Measurements from ENCODE around the gene NEUROG1. TPM values are rescaled to one million over a fixed set of nuclear protein-coding genes. Genes with fewer than 3 reads are reported as not detected.

The NEUROG1 gene
- total and polyA plus RNA-seq, 2 of the 13 experiments (the other 11 are each of a cell fraction or from before 2014, with no cell fraction given) = not detected

DNA sequence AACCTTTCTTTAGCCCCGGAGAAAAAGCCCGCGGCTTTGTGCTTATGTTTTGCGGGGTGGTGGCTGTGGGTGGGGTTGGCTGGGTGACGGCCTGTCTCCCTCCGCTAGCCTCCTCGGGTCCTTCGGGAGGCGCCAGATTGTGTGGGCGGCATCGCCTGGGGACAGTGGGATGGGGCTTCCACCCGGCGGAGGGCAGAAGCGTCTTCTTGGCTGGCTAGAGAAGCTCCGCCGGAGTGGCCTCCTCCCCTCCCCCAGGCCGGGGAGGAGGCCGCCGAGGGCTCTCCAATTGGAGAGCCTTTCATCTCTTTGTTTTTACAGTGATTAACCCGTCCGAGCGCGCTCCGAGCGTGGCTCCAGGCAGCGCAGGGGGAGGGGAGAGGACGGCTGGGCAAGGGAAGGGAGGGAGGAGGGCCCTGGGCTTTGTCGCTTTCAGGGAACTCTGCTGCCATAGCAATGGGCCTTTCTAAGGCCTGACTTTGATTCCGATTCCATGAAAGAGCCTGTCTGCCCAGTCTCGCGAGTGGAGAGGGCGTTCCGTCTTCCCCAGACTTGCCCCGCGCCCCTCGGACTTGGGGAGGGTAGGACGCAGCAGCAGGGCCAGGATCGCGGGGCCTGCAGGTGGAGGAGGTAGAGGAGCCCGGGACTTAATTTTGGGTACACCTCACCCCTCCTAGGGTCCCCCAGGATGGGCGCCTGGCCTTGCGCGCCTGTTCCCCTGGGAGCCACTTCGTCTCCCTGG is 46.9 kb downstream of the NEUROG1 start (continued):
- TF ChIP-seq, protein P1, sequence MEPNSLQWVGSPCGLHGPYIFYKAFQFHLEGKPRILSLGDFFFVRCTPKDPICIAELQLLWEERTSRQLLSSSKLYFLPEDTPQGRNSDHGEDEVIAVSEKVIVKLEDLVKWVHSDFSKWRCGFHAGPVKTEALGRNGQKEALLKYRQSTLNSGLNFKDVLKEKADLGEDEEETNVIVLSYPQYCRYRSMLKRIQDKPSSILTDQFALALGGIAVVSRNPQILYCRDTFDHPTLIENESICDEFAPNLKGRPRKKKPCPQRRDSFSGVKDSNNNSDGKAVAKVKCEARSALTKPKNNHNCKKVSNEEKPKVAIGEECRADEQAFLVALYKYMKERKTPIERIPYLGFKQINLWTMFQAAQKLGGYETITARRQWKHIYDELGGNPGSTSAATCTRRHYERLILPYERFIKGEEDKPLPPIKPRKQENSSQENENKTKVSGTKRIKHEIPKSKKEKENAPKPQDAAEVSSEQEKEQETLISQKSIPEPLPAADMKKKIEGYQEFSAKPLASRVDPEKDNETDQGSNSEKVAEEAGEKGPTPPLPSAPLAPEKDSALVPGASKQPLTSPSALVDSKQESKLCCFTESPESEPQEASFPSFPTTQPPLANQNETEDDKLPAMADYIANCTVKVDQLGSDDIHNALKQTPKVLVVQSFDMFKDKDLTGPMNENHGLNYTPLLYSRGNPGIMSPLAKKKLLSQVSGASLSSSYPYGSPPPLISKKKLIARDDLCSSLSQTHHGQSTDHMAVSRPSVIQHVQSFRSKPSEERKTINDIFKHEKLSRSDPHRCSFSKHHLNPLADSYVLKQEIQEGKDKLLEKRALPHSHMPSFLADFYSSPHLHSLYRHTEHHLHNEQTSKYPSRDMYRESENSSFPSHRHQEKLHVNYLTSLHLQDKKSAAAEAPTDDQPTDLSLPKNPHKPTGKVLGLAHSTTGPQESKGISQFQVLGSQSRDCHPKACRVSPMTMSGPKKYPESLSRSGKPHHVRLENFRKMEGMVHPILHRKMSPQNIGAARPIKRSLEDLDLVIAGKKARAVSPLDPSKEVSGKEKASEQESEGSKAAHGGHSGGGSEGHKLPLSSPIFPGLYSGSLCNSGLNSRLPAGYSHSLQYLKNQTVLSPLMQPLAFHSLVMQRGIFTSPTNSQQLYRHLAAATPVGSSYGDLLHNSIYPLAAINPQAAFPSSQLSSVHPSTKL (CRISPR knock-in tag; IDR thresholded peaks at IDR 0.05) = peak; percentile 63
- TF ChIP-seq NRL (CRISPR knock-in tag; IDR thresholded peaks at IDR 0.05; ENCODE audit: borderline replicate concordance) = 0 out of 2 replicates have a peak, but pooled peaks have one; percentile 15
- 0 out of 2 replicates have a peak, but pooled peaks have one; percentile 32 for TF ChIP-seq HMG20A (CRISPR knock-in tag; IDR thresholded peaks at IDR 0.05; ENCODE audit: borderline replicate concordance)
- TF ChIP-seq, protein P2, sequence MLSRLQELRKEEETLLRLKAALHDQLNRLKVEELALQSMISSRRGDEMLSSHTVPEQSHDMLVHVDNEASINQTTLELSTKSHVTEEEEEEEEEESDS (CRISPR knock-in tag; IDR thresholded peaks at IDR 0.05; ENCODE audit: borderline replicate concordance) = no peak
- peak; percentile 65 for TF ChIP-seq HNRNPLL (IDR thresholded peaks at IDR 0.05; ENCODE audit: low read depth, low read length, poor library complexity, severe bottlenecking)
- TF ChIP-seq BRD4 (CRISPR knock-in tag; IDR thresholded peaks at IDR 0.05) = peak; percentile 67; the same call in 1 of the 2 replicates
- no peak for TF ChIP-seq ZNF510 (CRISPR knock-in tag; IDR thresholded peaks at IDR 0.05; ENCODE audit: low read depth)
- TF ChIP-seq HNRNPK (IDR thresholded peaks at IDR 0.05; ENCODE audit: low read depth, low read length, poor library complexity, severe bottlenecking) = peak; percentile 81
- peak; percentile 60; the same call in 1 of the 2 replicates for TF ChIP-seq GATAD2A (CRISPR knock-in tag; IDR thresholded peaks at IDR 0.05)
- peak; percentile 41; the same call in 1 of the 2 replicates for TF ChIP-seq ZNF800 (CRISPR knock-in tag; IDR thresholded peaks at IDR 0.05)
- peak; percentile 53; the same call in 1 of the 2 replicates for TF ChIP-seq ZFP90 (CRISPR knock-in tag; IDR thresholded peaks at IDR 0.05; ENCODE audit: borderline replicate concordance)
- no peak for TF ChIP-seq TFAP4 (IDR thresholded peaks at IDR 0.05; ENCODE audit: borderline replicate concordance, low read depth)
- 0 out of 2 replicates have a peak, but pooled peaks have one; percentile 23 for TF ChIP-seq ZNF792 (CRISPR knock-in tag; IDR thresholded peaks at IDR 0.05)
- TF ChIP-seq MEIS2 (CRISPR knock-in tag; IDR thresholded peaks at IDR 0.05) = 0 out of 2 replicates have a peak, but pooled peaks have one; percentile 33
- peak; percentile 58 for TF ChIP-seq ZNF574 (CRISPR knock-in tag; IDR thresholded peaks at IDR 0.05)
- 0 out of 2 replicates have a peak, but pooled peaks have one; percentile 30 for TF ChIP-seq ZFY (CRISPR knock-in tag; IDR thresholded peaks at IDR 0.05)
- TF ChIP-seq ZEB1 (IDR thresholded peaks at IDR 0.05; ENCODE audit: insufficient replicate concordance, low read depth) = no peak
- no peak for TF ChIP-seq ZNF644 (CRISPR knock-in tag; IDR thresholded peaks at IDR 0.05; ENCODE audit: low read depth)
- TF ChIP-seq ZNF777 (CRISPR knock-in tag; IDR thresholded peaks at IDR 0.05) = peak; percentile 10; the same call in 1 of the 2 replicates
- TF ChIP-seq TOPORS (CRISPR knock-in tag; IDR thresholded peaks at IDR 0.05) = no peak
